ENCODE results near the gene RCN1. TPM values are rescaled to one million over a fixed set of nuclear protein-coding genes. Genes with fewer than 3 reads are reported as not detected.

The RCN1 gene
- total RNA-seq, 3 donors from 2014 or later, result 58.2 to 67.8 (median 61.0) TPM

- H3K4me1 ChIP-seq, result no peaks in the 10 kb centered on the region
- no peak for TF ChIP-seq CTCF (IDR thresholded peaks at IDR 0.05)
Observed at GRCh38 chr11:32105871-32106560, 15.1 kb downstream of the RCN1 start.

GRCh38 chr11:32107647-32108046 lies 16.8 kb downstream of the RCN1 start:
- Histone ChIP-seq H3K4me1 (no peaks in the 10 kb centered on the region), H3K27ac (no peak overlapping the region), H3K27me3 (no peaks in the 10 kb centered on the region), H3K9me3 (no peaks in the 10 kb centered on the region), H3K36me3 (no peaks in the 10 kb centered on the region), H3K4me3 (no peak overlapping the region)
- no peak for DNase-seq (ENCODE audit: low spot score in 2 of 2)
- intact Hi-C loops (cut with DNase I; ENCODE audit: low total_unique reads), result no loop called here
- TF ChIP-seq POLR2A (IDR thresholded peaks at IDR 0.05) (no peak), POLR2AphosphoS5 (IDR thresholded peaks at IDR 0.05) (no peak), CTCF (IDR thresholded peaks at IDR 0.05) (no peak)

More at GRCh38 chr11:32105871-32106560, 15.1 kb downstream of the RCN1 start:
- Histone ChIP-seq H3K9me3 (no peaks in the 10 kb centered on the region), H3K4me3 (no peak overlapping the region), H3K36me3 (no peaks in the 10 kb centered on the region), H3K27ac (no peak overlapping the region), H3K27me3 (no peaks in the 10 kb centered on the region)
- intact Hi-C loops (cut with DNase I; ENCODE audit: low total_unique reads), result no loop called here
- no peak for DNase-seq (ENCODE audit: low spot score in 2 of 2)

GRCh38 chr11:32108576-32108975 lies 17.7 kb downstream of the RCN1 start:
- intact Hi-C loops (cut with DNase I; ENCODE audit: low total_unique reads), result no loop called here
- no peaks in the 10 kb centered on the region for H3K36me3 ChIP-seq
- H3K27ac ChIP-seq, result no peak overlapping the region
- no peaks in the 10 kb centered on the region for H3K9me3 ChIP-seq
- no peak for DNase-seq (ENCODE audit: low spot score in 2 of 2)
- TF ChIP-seq POLR2AphosphoS5 (IDR thresholded peaks at IDR 0.05) (no peak), CTCF (IDR thresholded peaks at IDR 0.05) (no peak), POLR2A (IDR thresholded peaks at IDR 0.05) (no peak)
- H3K4me1 ChIP-seq, result no peaks in the 10 kb centered on the region
- H3K27me3 ChIP-seq, result no peaks in the 10 kb centered on the region
- H3K4me3 ChIP-seq, result no peak overlapping the region

GRCh38 chr11:32109138-32109537 lies 18.3 kb downstream of the RCN1 start:
- Histone ChIP-seq H3K36me3 (no peaks in the 10 kb centered on the region), H3K4me1 (no peaks in the 10 kb centered on the region), H3K4me3 (no peak overlapping the region), H3K27me3 (no peaks in the 10 kb centered on the region), H3K27ac (no peak overlapping the region), H3K9me3 (no peaks in the 10 kb centered on the region)
- no peak for DNase-seq (ENCODE audit: low spot score in 2 of 2)
- TF ChIP-seq CTCF (IDR thresholded peaks at IDR 0.05), result no peak
- TF ChIP-seq POLR2AphosphoS5 (IDR thresholded peaks at IDR 0.05), result no peak
- TF ChIP-seq POLR2A (IDR thresholded peaks at IDR 0.05), result no peak
- intact Hi-C loops (cut with DNase I; ENCODE audit: low total_unique reads), result no loop called here

- Histone ChIP-seq H3K4me3 (no peak overlapping the region), H3K4me1 (no peaks in the 10 kb centered on the region), H3K27ac (no peak overlapping the region), H3K27me3 (no peaks in the 10 kb centered on the region), H3K36me3 (no peaks in the 10 kb centered on the region), H3K9me3 (no peaks in the 10 kb centered on the region)
- no peak for DNase-seq (ENCODE audit: low spot score in 2 of 2)
- intact Hi-C loops (cut with DNase I; ENCODE audit: low total_unique reads), result no loop called here
- no peak for TF ChIP-seq POLR2AphosphoS5 (IDR thresholded peaks at IDR 0.05)
- no peak for TF ChIP-seq CTCF (IDR thresholded peaks at IDR 0.05)
- TF ChIP-seq POLR2A (IDR thresholded peaks at IDR 0.05), result no peak
Observed at GRCh38 chr11:32109592-32109991, 18.7 kb downstream of the RCN1 start.

Data from breast epithelium (tissue), 4 donors.